H1 (cell line): ENCODE results near the gene STAG1. TPM values are rescaled to one million over a fixed set of nuclear protein-coding genes. Genes with fewer than 3 reads are reported as not detected.

Experiments used
- CTCF ChIA-PET: fragments of 300-600 bp; sonication (Branson Sonifier 250); formaldehyde crosslinking; loops from one replicate; lab custom pipeline; 2021; ENCODE audit not compliant: partially characterized antibody; lab: Charles Lee
- POLR2A ChIA-PET: fragments of 300-600 bp; sonication (Branson Sonifier 250); formaldehyde crosslinking; loops from one replicate; lab custom pipeline; 2021; ENCODE audit warnings: inconsistent platforms; ENCODE audit not compliant: partially characterized antibody; lab: Charles Lee
- DNase-seq, 2 experiments: peaks; one replicate each; pipeline versions ENCODE4 v3.0.0 to v3.0.0-alpha.2; 2010 to 2022; ENCODE audit warnings: low spot score in 2 of 2, low read depth in 1 of 2, mixed read lengths in 1 of 2
- FAIRE-seq: peaks from 2 replicates; lab custom pipeline; 2011; peaks lifted over from hg19 to GRCh38; lab: Jason Lieb, UNC
- H2AFZ ChIP-seq: 2 replicates; pipeline ENCODE4 v1.8.1; 2012; ENCODE audit warnings: low read length, inconsistent platforms
- H2AK5ac ChIP-seq: 2 replicates; pipeline ENCODE4 v1.6.1; 2013; ENCODE audit warnings: low read depth, low read length
- H2BK120ac ChIP-seq: replicated peaks from 2 replicates; pipeline ENCODE3; 2013; ENCODE audit warnings: low read depth, low read length, inconsistent platforms
- H2BK12ac ChIP-seq: 2 replicates; pipeline ENCODE4 v1.6.1; 2013; ENCODE audit warnings: low read depth, low read length
- H2BK15ac ChIP-seq: 2 replicates; pipeline ENCODE4 v1.6.1; 2013; ENCODE audit warnings: low read length
- H2BK20ac ChIP-seq: 2 replicates; pipeline ENCODE4 v1.6.1; 2013; ENCODE audit warnings: low read length
- H2BK5ac ChIP-seq: 2 replicates; pipeline ENCODE4 v1.6.1; 2013; ENCODE audit warnings: low read depth, low read length
- H3K14ac ChIP-seq: 2 replicates; pipeline ENCODE4 v1.6.1; 2013; ENCODE audit warnings: inconsistent platforms; ENCODE audit not compliant: insufficient read length
- H3K18ac ChIP-seq: 2 replicates; pipeline ENCODE4 v1.6.1; 2013; ENCODE audit warnings: low read length; ENCODE audit errors: extremely low read depth
- H3K23ac ChIP-seq: 2 replicates; pipeline ENCODE4 v1.6.1; 2013; ENCODE audit warnings: inconsistent platforms; ENCODE audit not compliant: insufficient read length
- H3K23me2 ChIP-seq: 2 replicates; pipeline ENCODE4 v1.6.1; 2013; ENCODE audit warnings: low read depth, low read length
- H3K27ac ChIP-seq: 2 replicates; pipeline ENCODE4 v1.6.1; 2011; ENCODE audit warnings: low read depth, low read length, inconsistent platforms
- H3K27me3 ChIP-seq, 4 experiments: replicated peaks in 1 of 4; 1 replicate in 1 of 4; 2 replicates in 3 of 4; pipeline versions ENCODE4 v1.6.1 to v1.8.1; 2011 to 2013; ENCODE audit warnings: low read length in 3 of 4, mild to moderate bottlenecking in 3 of 4, inconsistent platforms in 2 of 4, mixed read lengths in 2 of 4, moderate library complexity in 1 of 4; ENCODE audit not compliant: control insufficient read depth in 3 of 4, insufficient read depth in 3 of 4; ENCODE audit errors: extremely low read depth in 1 of 4
- H3K36me3 ChIP-seq, 4 experiments: 2 replicates each; pipeline versions ENCODE4 v1.6.1 to v1.8.1; 2011 to 2013; ENCODE audit warnings: mild to moderate bottlenecking in 4 of 4, low read length in 3 of 4, moderate library complexity in 2 of 4, control low read depth in 1 of 4, inconsistent platforms in 1 of 4; ENCODE audit not compliant: insufficient read depth in 4 of 4, control insufficient read depth in 2 of 4
- H3K4ac ChIP-seq: replicated peaks from 2 replicates; pipeline ENCODE3; 2013; ENCODE audit warnings: low read length, low read depth, mixed read lengths, inconsistent platforms; ENCODE audit not compliant: insufficient read length
- H3K4me1 ChIP-seq, 4 experiments: replicated peaks in 1 of 4; 1 replicate in 1 of 4; 2 replicates in 3 of 4; pipeline versions ENCODE4 v1.6.1 to v1.8.1; 2011 to 2013; ENCODE audit warnings: low read length in 3 of 4, inconsistent platforms in 2 of 4, mixed read lengths in 1 of 4; ENCODE audit not compliant: insufficient read depth in 4 of 4, control insufficient read depth in 3 of 4
- H3K4me2 ChIP-seq, 2 experiments: 2 replicates each; pipeline versions ENCODE4 v1.6.1 to v1.8.1; 2011 to 2013; ENCODE audit warnings: low read depth in 2 of 2, low read length in 2 of 2, control low read depth in 1 of 2, inconsistent platforms in 1 of 2, mild to moderate bottlenecking in 1 of 2; ENCODE audit not compliant: insufficient read depth in 1 of 2
- H3K4me3 ChIP-seq, 4 experiments: fragments of 200-600, 300-600 bp in 1 of 4; sonication (generic), shearing (Covaris generic), sonication (Bioruptor Twin) in 1 of 4; 2 replicates each; pipeline versions ENCODE4 v1.5.1 to v1.8.1; 2011 to 2016; ENCODE audit warnings: low read length in 4 of 4, low read depth in 3 of 4, control low read depth in 2 of 4, inconsistent platforms in 2 of 4, mild to moderate bottlenecking in 2 of 4, mixed read lengths in 1 of 4, moderate library complexity in 1 of 4; ENCODE audit not compliant: insufficient read depth in 2 of 4; ENCODE audit errors: extremely low read depth in 1 of 4
- H3K56ac ChIP-seq: replicated peaks from 2 replicates; pipeline ENCODE3; 2013; ENCODE audit warnings: low read depth, mild to moderate bottlenecking, mixed read lengths, low read length, inconsistent platforms; ENCODE audit not compliant: insufficient read length
- H3K79me1 ChIP-seq: 2 replicates; pipeline ENCODE4 v1.6.1; 2013; ENCODE audit warnings: low read depth, low read length, control low read depth
- H3K79me2 ChIP-seq, 2 experiments: 2 replicates each; pipeline versions ENCODE4 v1.6.1 to v1.8.1; 2012 to 2013; ENCODE audit warnings: low read length in 2 of 2, mild to moderate bottlenecking in 2 of 2, inconsistent platforms in 1 of 2; ENCODE audit not compliant: insufficient read depth in 2 of 2, control insufficient read depth in 1 of 2
- H3K9ac ChIP-seq, 4 experiments: replicated peaks in 1 of 4; 1 replicate in 1 of 4; 2 replicates in 3 of 4; pipeline versions ENCODE4 v1.6.1 to v1.8.1; 2011 to 2013; ENCODE audit warnings: low read depth in 3 of 4, low read length in 3 of 4, control low read depth in 2 of 4, mild to moderate bottlenecking in 2 of 4, moderate library complexity in 2 of 4, inconsistent platforms in 1 of 4; ENCODE audit errors: extremely low read depth in 1 of 4
- H3K9me3 ChIP-seq, 2 experiments: 2 replicates each; pipeline versions ENCODE4 v1.6.1 to v1.8.1; 2012 to 2013; ENCODE audit warnings: mild to moderate bottlenecking in 2 of 2, moderate library complexity in 2 of 2, control low read depth in 1 of 2, inconsistent platforms in 1 of 2, low read depth in 1 of 2, low read length in 1 of 2, mixed read lengths in 1 of 2; ENCODE audit not compliant: insufficient read depth in 2 of 2
- H4K20me1 ChIP-seq, 2 experiments: replicated peaks in 1 of 2; 2 replicates each; pipeline versions ENCODE3 to v1.8.1; 2011 to 2013; ENCODE audit warnings: inconsistent platforms in 2 of 2, low read length in 2 of 2, mild to moderate bottlenecking in 1 of 2; ENCODE audit not compliant: insufficient read depth in 2 of 2, control insufficient read depth in 1 of 2
- H4K5ac ChIP-seq: 2 replicates; pipeline ENCODE4 v1.6.1; 2013; ENCODE audit warnings: low read length, low read depth, mixed read lengths, inconsistent platforms; ENCODE audit not compliant: insufficient read length
- H4K8ac ChIP-seq: 2 replicates; pipeline ENCODE4 v1.8.0; 2013; ENCODE audit warnings: mild to moderate bottlenecking, moderate library complexity, low read length, inconsistent platforms; ENCODE audit not compliant: insufficient read depth; ENCODE audit errors: extremely low read depth
- H4K91ac ChIP-seq: replicated peaks from 2 replicates; pipeline ENCODE3; 2013; ENCODE audit warnings: low read length, mixed read lengths, inconsistent platforms; ENCODE audit not compliant: insufficient read length
- ASH2L ChIP-seq: fragments of 200-600, 300-600 bp; sonication (generic); IDR thresholded peaks from one replicate; pipeline ENCODE4 v1.7.1; 2017; ENCODE audit warnings: low read length
- ATF2 ChIP-seq: IDR thresholded peaks from 2 replicates; pipeline ENCODE4 v1.6.1; 2012; ENCODE audit warnings: low read length, inconsistent platforms
- NRF1 ChIP-seq: IDR thresholded peaks from 2 replicates; pipeline ENCODE4 v1.6.1; 2011; ENCODE audit warnings: mild to moderate bottlenecking, low read depth, low read length, improper control_type of control experiment
- SRF ChIP-seq: IDR thresholded peaks from 2 replicates; pipeline ENCODE4 v1.6.1; 2011; ENCODE audit warnings: mild to moderate bottlenecking, low read depth, low read length, moderate library complexity
- WGBS, 2 experiments: shearing (Covaris generic) in 1 of 2; methylation state at CpG; one replicate each; pipeline versions ENCODE4 v1.1.6 to v1.1.7; 2013 to 2015; ENCODE audit warnings: low lambda C conversion rate in 2 of 2, mixed read lengths in 2 of 2, inconsistent platforms in 1 of 2, low coverage in 1 of 2, missing lambda C conversion rate in 1 of 2; ENCODE audit not compliant: insufficient replicate concordance in 2 of 2, insufficient coverage in 1 of 2, insufficient read length in 1 of 2; ENCODE audit errors: extremely low coverage in 1 of 2, missing lambda C conversion rate in 1 of 2; 5-methylcytosine and 5-hydroxymethylcytosine counted together
- polyA plus RNA-seq, 7 experiments: library from polyadenylated mRNA; depleted of rRNA in 3 of 7; stranded (reverse) in 5 of 7; unstranded in 2 of 7; fragments of >200 nt in 5 of 7; fragments of 200-250 nt in 2 of 7; gene quantifications; 1 replicate in 5 of 7; 2 replicates in 1 of 7; 4 replicates in 1 of 7; pipeline versions ENCODE4 v1.2.1 to v1.2.3, GENCODE V29; 2011 to 2013; ENCODE audit warnings: missing spikeins in 2 of 7, mixed read lengths in 2 of 7
- total RNA-seq: library from RNA; stranded (reverse); fragmentation: NEBNext Ultra II Directional; extraction: Animal tissue kit (Norgen Biotek cat#: 25700); gene quantifications from 2 replicates; pipeline ENCODE4 v1.2.1, GENCODE V29; 2021
- TF ChIP-seq, protein P1 (sequence below): IDR thresholded peaks from 2 replicates; pipeline ENCODE4 v1.6.1; 2011; ENCODE audit warnings: low read depth, mild to moderate bottlenecking, low read length; ENCODE audit not compliant: insufficient read depth

The STAG1 gene
- total and polyA plus RNA-seq, 2 of the 8 experiments (the other 6 are each of a cell fraction or from before 2014, with no cell fraction given): 4.6 to 23.4 TPM

GRCh38 chr3:136297826-136298225 lies 454.4 kb downstream of the STAG1 start:
- WGBS, 2 experiments: 91% methylated on average over 8 of the region's 8 CpGs; no CpG with 5 or more reads in 1 of the 2 experiments
- no peaks in the 10 kb centered on the region for H3K23me2 ChIP-seq
- H3K4me1 ChIP-seq: peaks cover 0 to 9% (median 6%) of the 10 kb centered on the region in 4 experiments; a peak in 5 of 7 replicates
- no peak overlapping the region for H2BK12ac ChIP-seq
- H2AK5ac ChIP-seq: no peak overlapping the region
- no peak overlapping the region for H3K4ac ChIP-seq
- TF ChIP-seq SRF (no peak), ASH2L (no peak), NRF1 (no peak), ATF2 (no peak)
- TF ChIP-seq, protein P1, sequence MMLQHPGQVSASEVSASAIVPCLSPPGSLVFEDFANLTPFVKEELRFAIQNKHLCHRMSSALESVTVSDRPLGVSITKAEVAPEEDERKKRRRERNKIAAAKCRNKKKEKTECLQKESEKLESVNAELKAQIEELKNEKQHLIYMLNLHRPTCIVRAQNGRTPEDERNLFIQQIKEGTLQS: no peak
- H3K4me2 ChIP-seq: peak overlapping the region in 1 of 2 experiments; percentile 56; a peak in 1 of 4 replicates
- H3K27me3 ChIP-seq: no peaks in the 10 kb centered on the region
- no peak for DNase-seq
- no peak overlapping the region for H3K27ac ChIP-seq
- no peak overlapping the region; the same call in 1 of the 2 replicates for H3K18ac ChIP-seq
- H3K9me3 ChIP-seq: 0 out of 4 replicates have a peak, but pooled peaks cover 0 to 3% of the 10 kb centered on the region in 2 experiments
- no peak overlapping the region for H3K4me3 ChIP-seq
- H3K9ac ChIP-seq: no peak overlapping the region
- no peaks in the 10 kb centered on the region for H3K79me1 ChIP-seq
- no peak overlapping the region for H2AFZ ChIP-seq
- H2BK15ac ChIP-seq: no peak overlapping the region
- no peak overlapping the region for H2BK20ac ChIP-seq
- H4K8ac ChIP-seq: no peak overlapping the region; the same call in 1 of the 2 replicates
- H3K14ac ChIP-seq: no peak overlapping the region
- peak overlapping the region; percentile 36 for H4K91ac ChIP-seq
- H3K23ac ChIP-seq: no peak overlapping the region
- H3K36me3 ChIP-seq: peaks cover 0 to 18% (median 12%) of the 10 kb centered on the region in 4 experiments; a peak in 6 of 8 replicates
- H4K5ac ChIP-seq: no peak overlapping the region
- H3K56ac ChIP-seq: no peak overlapping the region
- POLR2A ChIA-PET: interaction anchor here (1.4 kb wide), 1 partner anchor 20 kb away, joined by 5 read pairs; no protein-coding TSS in a partner anchor
- CTCF ChIA-PET: interaction anchor here (0.6 to 1.1 kb wide), 2 partner anchors 12 to 94 kb away, joined by 3 read pairs; no protein-coding TSS in a partner anchor
- H2BK5ac ChIP-seq: peak overlapping the region; percentile 87; the same call in 1 of the 2 replicates
- no peak overlapping the region for H2BK120ac ChIP-seq
- FAIRE-seq: no peak
- no peaks in the 10 kb centered on the region for H3K79me2 ChIP-seq
- H4K20me1 ChIP-seq: no peaks in the 10 kb centered on the region
